Measurements from ENCODE around the gene PLA2G15. TPM values are rescaled to one million over a fixed set of nuclear protein-coding genes. Genes with fewer than 3 reads are reported as not detected.

The PLA2G15 gene
- total RNA-seq, 1 experiment from 2014 or later = 33.2 TPM

DNA sequence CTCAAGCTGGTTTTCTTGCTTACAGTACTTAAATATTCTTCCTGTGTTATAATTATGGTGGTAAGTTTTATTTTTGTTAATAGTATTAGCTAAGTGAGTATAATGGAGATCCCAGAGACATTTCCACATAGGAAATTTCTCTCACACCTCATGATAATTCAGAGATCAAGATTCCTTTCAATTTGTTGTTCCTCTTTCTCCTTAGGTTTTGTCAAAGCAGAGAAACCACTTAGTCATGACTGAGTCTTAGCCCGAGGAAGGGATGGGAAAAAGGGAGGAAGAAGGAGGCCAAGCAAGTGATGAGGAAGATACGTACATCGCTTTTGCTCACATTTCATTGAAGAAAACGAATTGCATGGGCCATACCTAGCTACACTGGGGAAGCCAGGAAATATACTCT, 27.7 kb upstream of the PLA2G15 start:
- no peaks in the 10 kb centered on the region for H3K9me3 ChIP-seq
- no peak overlapping the region for H3K27ac Mint-ChIP-seq (ENCODE audit: unreplicated experiment)
- H3K36me3 Mint-ChIP-seq (ENCODE audit: insufficient read depth, unreplicated experiment) = peaks cover 21% of the 10 kb centered on the region
- DNase-seq = no peak
- no peak overlapping the region for H3K4me3 ChIP-seq (ENCODE audit: low read depth, low read length)
- no TSS peak for BruUV-seq (replicated peaks)
- H3K4me1 ChIP-seq = no peaks in the 10 kb centered on the region
- no peak overlapping the region for H3K4me3 Mint-ChIP-seq (ENCODE audit: unreplicated experiment)
- ChIA-PET CTCF (interaction anchor here (0.6 to 0.7 kb wide), 2 partner anchors 11 to 73 kb away, joined by 5 to 8 read pairs; no protein-coding TSS in a partner anchor), POLR2A (interaction anchor here (0.6 kb wide), 2 partner anchors 16 to 52 kb away, joined by 4 to 7 read pairs; no protein-coding TSS in a partner anchor)
- H3K4me1 Mint-ChIP-seq (ENCODE audit: low read depth, unreplicated experiment) = no peaks in the 10 kb centered on the region
- no peaks in the 10 kb centered on the region for H3K27me3 ChIP-seq (replicated peaks; ENCODE audit: control insufficient read depth, insufficient read depth, low read length)
- intact Hi-C loops (cut with micrococcal nuclease; ENCODE audit: unreplicated experiment) = no loop called here
- TF ChIP-seq, protein P1, sequence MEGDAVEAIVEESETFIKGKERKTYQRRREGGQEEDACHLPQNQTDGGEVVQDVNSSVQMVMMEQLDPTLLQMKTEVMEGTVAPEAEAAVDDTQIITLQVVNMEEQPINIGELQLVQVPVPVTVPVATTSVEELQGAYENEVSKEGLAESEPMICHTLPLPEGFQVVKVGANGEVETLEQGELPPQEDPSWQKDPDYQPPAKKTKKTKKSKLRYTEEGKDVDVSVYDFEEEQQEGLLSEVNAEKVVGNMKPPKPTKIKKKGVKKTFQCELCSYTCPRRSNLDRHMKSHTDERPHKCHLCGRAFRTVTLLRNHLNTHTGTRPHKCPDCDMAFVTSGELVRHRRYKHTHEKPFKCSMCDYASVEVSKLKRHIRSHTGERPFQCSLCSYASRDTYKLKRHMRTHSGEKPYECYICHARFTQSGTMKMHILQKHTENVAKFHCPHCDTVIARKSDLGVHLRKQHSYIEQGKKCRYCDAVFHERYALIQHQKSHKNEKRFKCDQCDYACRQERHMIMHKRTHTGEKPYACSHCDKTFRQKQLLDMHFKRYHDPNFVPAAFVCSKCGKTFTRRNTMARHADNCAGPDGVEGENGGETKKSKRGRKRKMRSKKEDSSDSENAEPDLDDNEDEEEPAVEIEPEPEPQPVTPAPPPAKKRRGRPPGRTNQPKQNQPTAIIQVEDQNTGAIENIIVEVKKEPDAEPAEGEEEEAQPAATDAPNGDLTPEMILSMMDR (IDR thresholded peaks at IDR 0.05; ENCODE audit: insufficient read depth in 1 of 2, low read depth in 1 of 2, low read length in 1 of 2, severe bottlenecking in 1 of 2, unreplicated experiment in 1 of 2) = no peak
- no peaks in the 10 kb centered on the region for H3K9me3 Mint-ChIP-seq (ENCODE audit: unreplicated experiment)
- H3K27me3 Mint-ChIP-seq (ENCODE audit: insufficient read depth, unreplicated experiment) = no peaks in the 10 kb centered on the region
- H3K36me3 ChIP-seq (ENCODE audit: control insufficient read depth, insufficient read depth, low read length) = no peaks in the 10 kb centered on the region

- Histone ChIP-seq H3K9me3 (no peaks in the 10 kb centered on the region), H3K4me3 (ENCODE audit: low read depth, low read length) (no peak overlapping the region), H3K36me3 (ENCODE audit: control insufficient read depth, insufficient read depth, low read length) (no peaks in the 10 kb centered on the region), H3K27me3 (replicated peaks; ENCODE audit: control insufficient read depth, insufficient read depth, low read length) (no peaks in the 10 kb centered on the region), H3K4me1 (no peaks in the 10 kb centered on the region)
- CTCF ChIA-PET = no interaction called here
- no peak for DNase-seq
- Mint-ChIP-seq H3K9me3 (ENCODE audit: unreplicated experiment) (no peaks in the 10 kb centered on the region), H3K27me3 (ENCODE audit: insufficient read depth, unreplicated experiment) (no peaks in the 10 kb centered on the region), H3K27ac (ENCODE audit: unreplicated experiment) (no peak overlapping the region), H3K4me3 (ENCODE audit: unreplicated experiment) (no peak overlapping the region), H3K4me1 (ENCODE audit: low read depth, unreplicated experiment) (no peaks in the 10 kb centered on the region), H3K36me3 (ENCODE audit: insufficient read depth, unreplicated experiment) (peaks cover 21% of the 10 kb centered on the region)
- BruUV-seq (replicated peaks) = no TSS peak
- intact Hi-C loops (cut with micrococcal nuclease; ENCODE audit: unreplicated experiment) = no loop called here
- POLR2A ChIA-PET = no interaction called here
- TF ChIP-seq, protein P1 (IDR thresholded peaks at IDR 0.05; ENCODE audit: insufficient read depth in 1 of 2, low read depth in 1 of 2, low read length in 1 of 2, severe bottlenecking in 1 of 2, unreplicated experiment in 1 of 2) = no peak
Observed at GRCh38 chr16:68219725-68220351, 25.3 kb upstream of the PLA2G15 start.

- ChIA-PET CTCF (interaction anchor here (0.7 kb wide), 1 partner anchor 992 kb away, joined by 3 read pairs; no protein-coding TSS in a partner anchor), POLR2A (no interaction called here)
- H3K36me3 ChIP-seq (ENCODE audit: control insufficient read depth, insufficient read depth, low read length) = no peaks in the 10 kb centered on the region
- Mint-ChIP-seq H3K27ac (ENCODE audit: unreplicated experiment) (no peak overlapping the region), H3K27me3 (ENCODE audit: insufficient read depth, unreplicated experiment) (no peaks in the 10 kb centered on the region), H3K36me3 (ENCODE audit: insufficient read depth, unreplicated experiment) (peaks cover 29% of the 10 kb centered on the region), H3K4me1 (ENCODE audit: low read depth, unreplicated experiment) (no peaks in the 10 kb centered on the region), H3K4me3 (ENCODE audit: unreplicated experiment) (no peak overlapping the region), H3K9me3 (ENCODE audit: unreplicated experiment) (no peaks in the 10 kb centered on the region)
- TF ChIP-seq, protein P1 (IDR thresholded peaks at IDR 0.05; ENCODE audit: insufficient read depth in 1 of 2, low read depth in 1 of 2, low read length in 1 of 2, severe bottlenecking in 1 of 2, unreplicated experiment in 1 of 2) = no peak
- intact Hi-C loops (cut with micrococcal nuclease; ENCODE audit: unreplicated experiment) = no loop called here
- H3K9me3 ChIP-seq = no peaks in the 10 kb centered on the region
- no peak for DNase-seq
- peaks cover 10% of the 10 kb centered on the region for H3K4me1 ChIP-seq
- H3K27me3 ChIP-seq (replicated peaks; ENCODE audit: control insufficient read depth, insufficient read depth, low read length) = no peaks in the 10 kb centered on the region
- BruUV-seq (replicated peaks) = no TSS peak
- H3K4me3 ChIP-seq (ENCODE audit: low read depth, low read length) = no peak overlapping the region
Observed at GRCh38 chr16:68223072-68223471, 22.1 kb upstream of the PLA2G15 start.

All from Caco-2 (cell line).